CD4-positive, alpha-beta T cell treated with Interleukin-2 at 100 ng/mL for 4 hours (primary cell): ENCODE measurements around the gene TBC1D24.
"Not testable (repeated sequence)": the region's sequence is repeated elsewhere in the genome, so short reads cannot be mapped to it uniquely, and the experiment has no call there.

Experiments
- DNase-seq: peaks from one replicate; pipeline ENCODE4 v3.0.0-alpha.2; 2020; ENCODE audit warnings: low spot score

TBC1D24 gene

DNA sequence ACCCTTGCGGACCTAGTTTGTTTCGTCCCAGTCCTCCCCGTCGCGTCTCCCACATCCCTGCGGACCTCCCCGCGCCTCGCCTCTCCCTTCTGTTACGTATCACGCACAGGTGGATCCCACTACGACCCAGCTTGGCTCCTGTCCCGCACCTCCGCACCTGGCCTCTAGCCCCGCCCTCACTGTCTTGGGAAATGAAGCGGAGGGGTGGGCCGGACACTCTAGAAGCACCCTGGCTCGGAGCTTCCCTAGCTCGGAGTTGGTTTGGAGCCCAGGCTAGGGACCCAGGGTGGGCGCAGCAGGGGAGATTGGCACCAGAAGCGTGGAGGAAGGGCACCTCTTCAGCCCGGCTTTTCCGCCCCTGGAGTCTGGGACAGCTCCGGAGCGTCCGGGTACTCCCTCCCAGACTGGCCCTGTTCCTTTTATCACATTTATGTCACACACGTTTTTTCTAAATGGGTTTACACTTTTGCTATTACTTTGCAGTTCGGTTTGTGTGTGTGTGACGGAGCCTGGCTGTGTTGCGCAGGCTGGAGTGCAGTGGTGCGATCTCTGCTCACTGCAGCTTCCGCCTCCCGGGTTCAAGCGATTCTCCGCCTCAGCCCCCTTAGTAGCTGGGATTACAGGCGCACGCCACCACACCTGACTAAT is 57.7 kb downstream of the TBC1D24 start:
- peak; percentile 67 for DNase-seq

- DNase-seq, result not testable (repeated sequence)
Observed at GRCh38 chr16:2533142-2533755, 58.3 kb downstream of the TBC1D24 start.

DNA sequence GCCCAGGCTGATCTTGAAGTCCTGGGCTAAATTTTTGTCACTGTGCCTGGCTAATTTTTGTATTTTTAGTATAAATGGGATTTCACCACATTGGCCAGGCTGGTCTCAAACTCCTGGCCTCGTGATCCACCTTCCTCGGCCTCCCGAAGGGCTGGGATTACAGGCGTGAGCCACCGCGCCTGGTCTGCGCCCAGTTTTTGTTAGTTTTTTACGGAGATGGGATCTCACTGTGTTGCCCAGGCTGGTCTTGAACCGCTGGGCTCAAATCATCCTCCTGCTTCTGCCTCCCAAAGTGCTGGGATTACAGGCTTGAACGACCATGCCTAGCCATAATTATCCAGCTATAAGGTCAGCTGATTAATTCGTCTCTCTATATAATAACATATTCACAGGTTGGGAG is 59.0 kb downstream of the TBC1D24 start:
- no peak for DNase-seq

- not testable (repeated sequence) for DNase-seq
Observed at GRCh38 chr16:2534335-2534734, 59.4 kb downstream of the TBC1D24 start.

DNA sequence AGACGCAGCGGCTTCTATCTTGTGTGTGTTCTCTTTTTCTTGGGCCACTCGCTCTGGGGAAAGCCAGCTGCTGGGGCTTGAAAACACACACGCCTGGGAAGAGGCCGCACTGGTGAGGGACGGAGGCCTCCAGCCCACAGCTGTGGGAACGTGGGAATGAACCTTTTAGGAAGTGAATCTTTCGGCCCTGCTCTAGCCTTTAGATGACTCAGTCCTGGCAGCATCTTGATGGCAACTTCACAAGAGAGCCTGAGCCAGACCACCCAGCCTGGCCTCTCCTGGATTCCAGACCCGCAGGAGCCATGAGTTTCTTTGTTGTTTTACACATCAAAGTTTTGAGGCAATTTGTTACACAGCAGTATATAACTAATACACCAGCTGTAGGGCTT is 60.7 kb downstream of the TBC1D24 start:
- DNase-seq, result no peak

GRCh38 chr16:2537451-2538379 is 62.8 kb downstream of the TBC1D24 start, which contains the start of gene PDPK1:
Gene PDPK1 (plus strand): TSS chr16:2538021. CDS start chr16:2538113, 92 bp downstream.
- DNase-seq, result peak; percentile 96

DNA sequence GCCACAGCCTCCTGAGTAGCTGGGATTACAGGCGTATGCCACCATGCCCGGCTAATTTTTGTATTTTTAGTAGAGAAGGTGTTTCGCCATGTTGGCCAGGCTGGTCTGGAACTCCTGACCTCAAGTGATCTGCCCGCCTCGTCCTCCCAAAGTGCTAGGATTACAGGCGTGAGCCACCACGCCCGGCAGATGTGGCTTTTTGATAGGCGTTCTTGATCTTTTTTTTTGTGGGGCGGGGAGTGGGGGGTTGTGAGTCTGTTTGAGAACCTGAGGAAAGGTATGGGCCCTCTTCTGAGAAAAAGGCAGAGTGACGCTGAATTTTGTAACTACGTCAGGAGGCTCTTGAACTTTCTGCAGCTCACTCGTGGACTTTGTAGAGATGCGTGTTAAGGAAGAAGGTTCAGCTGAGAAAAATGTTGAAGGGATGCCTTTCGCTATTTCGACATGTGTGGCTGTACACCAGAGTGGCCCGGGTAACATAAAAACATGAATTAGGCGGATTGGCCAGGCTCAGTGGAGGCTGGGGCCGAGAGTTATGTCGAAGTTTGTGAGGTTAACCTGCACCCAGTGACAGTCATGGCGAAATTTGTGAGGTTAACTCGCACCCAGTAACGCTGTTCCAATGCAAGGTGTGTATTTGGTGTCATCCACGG is 64.4 kb downstream of the TBC1D24 start:
- not testable (repeated sequence) for DNase-seq

GRCh38 chr16:2539845-2540458 is 65.0 kb downstream of the TBC1D24 start:
- peak; percentile 36 for DNase-seq

DNA sequence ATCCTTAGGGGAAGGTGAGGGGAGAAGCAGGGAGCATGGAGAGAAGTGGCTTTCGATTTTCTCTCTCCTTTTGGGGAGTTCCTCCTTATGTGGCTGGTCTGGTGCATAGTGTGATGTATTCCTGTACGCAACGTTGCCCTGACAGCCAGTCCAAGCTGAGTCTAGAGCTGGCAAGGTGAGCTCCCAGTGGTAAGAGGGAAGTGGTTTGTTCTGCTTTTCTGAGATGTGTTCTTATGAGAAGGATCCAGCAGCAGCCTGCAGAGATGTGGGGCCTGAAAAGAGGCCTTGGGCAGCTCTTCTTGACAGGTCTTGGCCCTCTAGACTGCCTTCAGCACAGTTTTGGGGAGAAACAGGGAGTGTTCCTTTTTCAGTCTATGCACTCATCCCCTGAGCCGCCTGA is 66.0 kb downstream of the TBC1D24 start:
- DNase-seq, result not testable (repeated sequence)

DNA sequence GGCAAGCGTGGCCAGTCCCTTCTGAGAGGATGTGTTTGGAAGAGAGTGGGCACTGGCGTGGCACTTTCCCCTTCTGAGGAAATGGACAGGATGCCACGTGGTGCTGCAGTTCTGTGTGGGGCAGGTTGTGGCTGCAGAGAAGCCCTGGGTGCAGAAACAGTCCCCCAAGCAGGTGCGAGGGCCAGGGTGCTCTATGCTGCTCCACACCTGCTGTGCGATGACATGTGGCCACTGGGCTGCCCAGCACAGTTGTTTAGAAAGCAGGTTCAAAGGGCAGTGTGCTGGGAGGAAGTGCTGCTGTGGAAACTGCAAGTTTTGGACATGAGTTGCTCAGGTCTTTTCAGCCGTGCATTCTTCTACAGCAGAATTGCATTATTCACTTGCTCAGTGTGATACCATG is 66.5 kb downstream of the TBC1D24 start:
- DNase-seq, result not testable (repeated sequence)

GRCh38 chr16:2543771-2544170 is 68.8 kb downstream of the TBC1D24 start:
- not testable (repeated sequence) for DNase-seq

- DNase-seq, result not testable (repeated sequence)
Observed at GRCh38 chr16:2550283-2550878, 75.5 kb downstream of the TBC1D24 start.

DNA sequence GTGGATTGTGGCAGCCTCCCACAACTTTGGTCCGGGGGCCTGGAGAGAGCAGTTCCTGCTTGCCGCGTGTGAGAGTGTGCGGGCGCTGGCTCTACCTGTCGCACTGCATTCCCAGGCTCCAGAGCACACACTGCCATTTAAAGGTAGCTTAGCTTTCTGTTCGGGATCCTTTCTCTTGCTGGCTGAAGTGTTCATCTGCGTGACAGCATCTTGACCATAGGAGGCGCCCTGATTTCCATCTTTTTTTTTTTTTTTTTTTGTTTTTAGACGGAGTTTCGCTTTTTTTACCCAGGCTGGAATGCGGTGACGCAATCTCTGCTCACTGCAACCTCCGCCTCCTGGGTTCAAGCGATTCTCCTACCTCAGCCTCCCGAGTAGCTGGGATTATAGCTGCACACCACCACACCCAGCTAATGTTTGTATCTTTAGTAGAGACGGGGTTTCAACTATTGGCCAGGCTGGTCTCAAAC is 76.5 kb downstream of the TBC1D24 start:
- not testable (repeated sequence) for DNase-seq

DNA sequence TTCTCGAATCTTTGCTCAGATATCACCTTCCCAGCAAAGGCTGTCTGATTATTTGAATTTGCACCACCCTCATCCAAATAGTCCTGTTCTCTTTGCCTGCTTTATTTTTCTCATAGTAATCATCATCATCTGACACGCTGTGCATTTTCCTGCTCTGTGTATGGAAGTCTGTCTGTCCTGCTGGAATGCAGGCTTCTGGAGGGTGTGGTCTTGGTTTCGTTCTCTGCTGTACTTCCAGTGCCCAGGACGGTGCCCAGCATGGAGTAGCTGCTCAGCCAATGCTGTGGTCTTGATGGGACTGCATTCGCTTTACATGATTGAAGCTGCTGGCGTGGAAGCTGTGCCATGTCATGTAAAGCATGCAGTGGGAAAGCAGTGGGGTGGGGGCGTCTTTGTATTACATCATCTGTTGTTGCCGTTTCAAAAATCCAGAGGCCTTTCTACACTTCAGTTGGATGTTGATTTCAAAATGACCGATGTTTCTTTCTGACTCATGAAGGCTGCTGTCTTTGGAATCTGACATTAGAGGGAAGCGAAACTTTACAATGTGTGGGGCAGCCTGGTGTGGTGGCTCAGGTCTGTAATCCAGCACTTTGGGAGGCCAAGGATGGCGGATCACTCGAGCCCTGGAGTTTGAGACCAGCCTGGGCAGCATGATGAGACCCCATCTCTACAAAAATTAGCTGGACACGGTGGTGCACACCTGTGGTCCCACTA is 79.9 kb downstream of the TBC1D24 start:
- not testable (repeated sequence) for DNase-seq
